EH (cell line): ENCODE measurements around the gene FAM131C.

ENCODE experiments used
- DNase-seq: peaks from one replicate; pipeline ENCODE4 v3.0.0-alpha.2; 2015; ENCODE audit warnings: low read depth

Gene FAM131C

GRCh38 chr1:16015960-16016901 is 57.2 kb downstream of the FAM131C start:
- DNase-seq = no peak

- DNase-seq = no peak
Observed at GRCh38 chr1:16015491-16015890, 58.0 kb downstream of the FAM131C start.

- DNase-seq = no peak
Observed at GRCh38 chr1:16014509-16015482, 58.7 kb downstream of the FAM131C start.

DNA sequence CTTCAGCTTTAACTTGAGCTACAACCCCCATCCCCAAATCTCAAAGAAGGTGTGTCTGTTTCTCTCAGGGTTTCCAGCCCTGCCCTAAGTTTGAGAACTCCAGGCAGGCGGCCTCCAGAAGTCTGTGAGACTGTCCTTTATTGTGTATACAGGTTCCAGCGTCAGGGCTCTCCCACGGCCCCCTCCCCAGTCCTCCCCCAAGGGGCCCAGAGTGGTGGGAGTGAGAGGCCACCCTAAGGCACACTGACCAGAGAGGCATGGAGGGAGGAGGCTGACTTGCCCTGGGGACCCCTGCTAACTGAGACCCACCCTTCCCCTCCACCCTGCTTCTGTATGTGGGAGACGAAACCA is 59.6 kb downstream of the FAM131C start:
- DNase-seq = no peak

GRCh38 chr1:16013220-16013907 is 60.1 kb downstream of the FAM131C start:
- peak; percentile 84 for DNase-seq

DNA sequence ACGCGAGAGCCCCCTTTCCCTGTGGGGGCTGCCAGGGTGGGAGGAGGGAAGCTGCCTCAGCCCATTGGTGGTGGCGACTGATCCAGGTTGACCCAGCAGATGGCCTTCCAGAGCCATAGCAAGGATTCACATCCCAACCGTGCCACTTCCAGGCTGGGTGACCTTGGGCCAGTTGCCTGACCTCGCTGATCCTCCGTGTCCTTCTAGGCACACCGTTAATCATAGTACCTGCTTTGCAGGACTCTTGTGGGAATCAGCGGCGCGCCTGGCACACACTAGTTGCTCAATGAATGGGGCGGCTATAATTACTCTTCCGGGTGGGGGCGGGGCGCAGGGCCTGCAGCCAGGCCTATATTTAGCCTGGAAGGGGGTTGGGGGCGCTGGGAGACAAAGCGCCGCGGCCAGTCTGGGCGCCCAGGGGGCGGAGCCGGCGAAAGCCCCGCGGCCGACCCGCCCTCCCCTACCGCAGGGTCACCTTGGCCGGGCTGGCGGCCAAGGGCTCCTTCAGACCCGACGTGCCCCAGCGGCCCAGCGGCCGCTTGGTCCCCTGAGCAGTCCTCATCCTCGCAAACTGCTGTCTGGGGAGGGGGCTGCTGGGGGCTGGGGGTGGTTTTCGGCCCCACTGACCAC is 60.7 kb downstream of the FAM131C start:
- DNase-seq = peak; percentile 87

DNA sequence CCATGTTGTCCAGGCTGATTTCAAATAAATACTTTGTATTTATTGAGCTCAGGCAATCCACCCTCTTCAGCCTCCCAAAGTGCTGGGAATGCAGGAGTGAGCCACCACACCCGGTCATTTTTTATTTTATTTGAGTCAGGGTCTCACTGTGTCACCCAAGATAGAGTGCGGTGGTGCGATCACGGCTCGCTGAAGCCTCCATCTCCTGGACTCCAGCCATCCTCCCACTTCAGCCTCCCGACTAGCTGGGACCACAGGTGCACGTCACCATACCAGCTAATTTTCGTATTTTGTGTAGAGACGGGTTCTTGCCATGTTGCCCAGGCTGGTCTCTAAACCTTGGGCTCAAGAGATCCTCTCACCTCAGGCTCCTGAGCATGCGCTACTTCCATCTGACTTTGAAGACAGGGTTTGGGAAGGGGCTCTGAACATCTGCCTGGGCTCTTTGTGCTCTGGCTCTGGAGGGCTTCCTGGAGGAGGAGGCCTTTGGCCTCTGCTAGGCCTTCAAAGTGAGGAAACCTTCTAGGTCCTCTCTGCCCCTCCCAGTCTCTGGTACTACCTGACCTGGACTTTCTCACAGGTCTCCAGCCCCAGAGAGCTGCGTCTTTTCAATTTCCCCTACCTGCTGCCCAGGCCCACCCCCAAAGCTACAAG is 61.4 kb downstream of the FAM131C start:
- DNase-seq = no peak

DNA sequence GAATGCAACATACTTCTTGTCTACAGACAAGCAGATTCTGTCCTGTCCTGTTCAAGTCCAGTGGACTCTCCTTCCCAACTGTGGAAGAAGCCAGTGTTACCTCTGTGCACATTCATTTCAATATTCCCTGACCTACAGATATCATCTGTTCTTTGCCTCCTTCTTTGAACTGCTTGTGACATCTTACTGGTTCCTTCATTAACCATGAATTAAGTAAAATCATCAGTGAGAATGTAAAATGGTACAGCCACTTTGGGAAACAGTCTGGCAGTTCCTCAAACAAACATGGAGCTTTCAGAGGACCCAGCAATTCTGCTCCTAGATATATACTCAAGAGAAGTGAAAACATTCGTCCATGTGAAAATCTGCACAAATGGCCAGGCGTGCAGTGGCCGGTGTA is 62.6 kb downstream of the FAM131C start:
- DNase-seq = no peak

DNA sequence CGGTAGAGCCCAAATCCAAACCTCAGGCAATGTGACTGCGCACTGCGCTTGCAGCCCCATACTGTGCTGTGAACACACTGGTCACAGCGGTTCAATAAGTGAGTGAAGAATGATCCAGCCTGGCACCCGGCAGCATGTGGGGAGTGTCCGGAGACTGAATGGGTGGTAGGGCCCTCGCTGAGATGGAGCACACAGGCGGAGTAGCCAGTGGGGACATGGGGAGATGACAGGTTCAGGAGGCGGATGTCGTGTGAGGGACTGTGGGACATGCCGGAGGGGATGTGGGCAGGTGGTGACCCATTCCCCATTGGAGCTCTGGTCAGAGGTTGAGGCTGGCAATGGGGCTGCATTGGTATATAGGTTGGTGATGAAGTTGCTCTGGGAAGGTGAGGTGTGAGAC is 63.8 kb downstream of the FAM131C start:
- DNase-seq = no peak

DNA sequence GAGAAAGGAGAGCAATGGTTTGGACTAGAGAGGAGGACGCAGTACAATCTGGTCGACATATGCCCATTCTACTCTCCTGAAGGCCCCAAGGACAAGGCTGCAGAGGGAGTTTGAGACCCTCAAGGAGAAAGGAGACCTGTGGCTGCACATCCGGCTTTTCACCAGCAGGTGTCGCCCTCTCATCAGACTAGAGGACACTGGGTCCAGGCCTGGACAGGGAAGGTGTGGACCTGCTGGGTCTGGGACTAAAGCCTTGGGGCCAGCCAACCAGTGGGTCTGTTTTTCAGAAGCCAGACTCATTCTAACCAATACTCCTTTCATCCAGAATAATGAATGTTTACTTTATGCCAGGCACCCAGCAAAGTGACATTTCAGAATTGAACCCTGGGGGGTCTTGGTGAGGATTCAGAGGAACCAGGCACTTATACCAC is 64.4 kb downstream of the FAM131C start:
- DNase-seq = peak; percentile 76
